GM12801 (cell line): ENCODE data around the gene COL25A1.

Experiments used
- TF ChIP-seq, protein P1 (sequence below): IDR thresholded peaks from one replicate; pipeline ENCODE4 v1.5.1; 2011; ENCODE audit warnings: control low read depth; ENCODE audit not compliant: insufficient read length; ENCODE audit errors: extremely low read depth

COL25A1 gene

DNA sequence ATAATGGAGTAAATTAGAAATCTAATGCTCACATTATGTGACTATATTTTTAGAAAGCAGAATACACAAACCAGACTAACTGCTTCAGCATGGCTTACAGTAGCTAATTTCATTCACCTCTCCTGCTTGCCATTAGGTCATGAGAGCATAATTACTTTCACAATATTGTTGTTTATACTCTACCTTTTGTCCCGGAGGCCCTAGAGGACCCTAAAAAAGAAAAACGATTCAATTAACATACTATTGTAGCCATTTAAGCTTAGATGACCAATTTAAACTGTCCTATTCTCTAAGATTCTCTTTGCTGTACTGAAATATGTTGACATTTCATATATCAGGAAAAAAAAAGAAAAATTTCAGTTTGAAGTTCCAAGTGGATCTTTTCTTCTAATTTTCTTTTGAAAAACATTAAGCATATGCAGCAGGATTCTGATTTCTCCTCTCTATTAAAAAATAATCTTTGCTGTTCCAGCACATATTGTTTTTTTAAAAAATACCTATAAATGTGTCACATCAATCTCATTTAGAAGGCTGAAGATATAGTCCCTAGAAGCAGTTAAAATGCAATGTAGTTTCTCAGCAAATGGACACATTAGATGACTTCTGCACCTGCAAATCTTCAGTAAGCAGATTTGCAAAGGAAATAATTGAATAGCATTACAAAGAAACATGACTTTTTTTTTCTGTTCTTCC is 381.9 kb downstream of the COL25A1 start:
- TF ChIP-seq, protein P1, sequence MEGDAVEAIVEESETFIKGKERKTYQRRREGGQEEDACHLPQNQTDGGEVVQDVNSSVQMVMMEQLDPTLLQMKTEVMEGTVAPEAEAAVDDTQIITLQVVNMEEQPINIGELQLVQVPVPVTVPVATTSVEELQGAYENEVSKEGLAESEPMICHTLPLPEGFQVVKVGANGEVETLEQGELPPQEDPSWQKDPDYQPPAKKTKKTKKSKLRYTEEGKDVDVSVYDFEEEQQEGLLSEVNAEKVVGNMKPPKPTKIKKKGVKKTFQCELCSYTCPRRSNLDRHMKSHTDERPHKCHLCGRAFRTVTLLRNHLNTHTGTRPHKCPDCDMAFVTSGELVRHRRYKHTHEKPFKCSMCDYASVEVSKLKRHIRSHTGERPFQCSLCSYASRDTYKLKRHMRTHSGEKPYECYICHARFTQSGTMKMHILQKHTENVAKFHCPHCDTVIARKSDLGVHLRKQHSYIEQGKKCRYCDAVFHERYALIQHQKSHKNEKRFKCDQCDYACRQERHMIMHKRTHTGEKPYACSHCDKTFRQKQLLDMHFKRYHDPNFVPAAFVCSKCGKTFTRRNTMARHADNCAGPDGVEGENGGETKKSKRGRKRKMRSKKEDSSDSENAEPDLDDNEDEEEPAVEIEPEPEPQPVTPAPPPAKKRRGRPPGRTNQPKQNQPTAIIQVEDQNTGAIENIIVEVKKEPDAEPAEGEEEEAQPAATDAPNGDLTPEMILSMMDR: no peak

DNA sequence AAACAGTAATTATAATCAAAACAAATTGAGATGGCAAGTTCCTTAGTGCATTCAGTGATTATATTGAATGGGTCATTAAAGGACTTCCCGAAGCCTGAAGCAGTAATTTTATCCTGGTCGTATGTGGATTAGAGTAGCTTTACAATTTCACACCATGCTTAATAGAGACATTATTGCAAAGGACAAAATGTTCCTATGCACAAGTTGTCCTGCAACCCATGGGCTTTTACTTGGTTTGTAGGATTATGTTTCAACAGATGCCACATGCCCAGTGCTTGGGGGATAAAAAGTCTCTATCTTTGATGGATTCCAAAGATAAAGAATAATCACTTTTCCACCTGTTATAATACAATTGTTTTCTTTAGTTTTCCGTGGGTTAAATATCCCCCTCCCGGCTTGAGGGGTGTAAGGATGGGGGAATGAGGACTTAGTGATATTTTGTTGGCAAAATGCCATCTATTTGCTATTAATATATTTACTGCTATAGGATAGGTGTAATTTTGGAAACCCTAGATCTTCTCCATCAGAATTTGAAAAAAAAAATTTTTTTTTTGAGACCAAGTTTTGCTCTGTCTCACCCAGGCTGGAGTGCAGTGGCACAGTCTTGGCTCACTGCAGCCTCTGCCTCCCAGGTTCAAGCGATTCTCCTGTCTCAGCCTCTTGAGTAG is 383.1 kb downstream of the COL25A1 start:
- TF ChIP-seq, protein P1: no peak

DNA sequence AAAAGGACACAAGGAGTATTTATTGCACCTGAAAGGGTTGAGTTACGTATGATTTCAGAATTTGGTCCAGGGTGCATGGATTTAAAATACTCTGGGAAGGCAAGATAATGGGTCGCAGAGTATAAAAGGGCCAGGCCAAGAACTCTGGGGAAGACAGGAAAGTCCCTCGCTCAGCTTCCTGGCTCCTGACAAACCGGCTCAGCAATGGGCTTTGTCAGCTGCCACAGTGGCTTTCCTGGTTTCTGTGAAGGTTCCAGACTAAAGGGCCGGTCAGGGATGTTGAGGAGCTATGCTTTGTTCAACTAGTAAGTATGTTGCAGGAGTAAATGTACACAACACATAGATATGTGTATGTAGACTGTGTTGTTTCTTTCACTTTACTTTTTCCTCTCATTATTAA is 385.2 kb downstream of the COL25A1 start:
- TF ChIP-seq, protein P1: no peak

DNA sequence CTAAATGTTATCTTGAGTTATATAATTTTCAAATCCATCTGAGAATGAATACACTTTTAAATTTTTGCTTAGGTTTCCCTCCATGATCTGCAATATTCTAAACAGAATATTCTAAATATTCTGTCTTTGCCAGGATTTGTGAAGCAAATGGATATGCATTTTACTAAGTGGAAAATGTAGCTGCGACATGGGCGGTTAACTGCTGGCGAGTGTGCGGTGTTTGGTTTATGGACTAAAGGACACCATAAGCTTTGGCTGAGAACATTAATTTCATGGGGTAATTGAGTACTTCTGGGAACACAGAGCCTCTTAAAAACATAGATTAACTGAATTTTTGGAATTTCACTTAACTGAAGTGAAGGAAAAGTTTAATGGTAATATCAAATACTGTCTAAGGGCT is 385.8 kb downstream of the COL25A1 start:
- TF ChIP-seq, protein P1: no peak

DNA sequence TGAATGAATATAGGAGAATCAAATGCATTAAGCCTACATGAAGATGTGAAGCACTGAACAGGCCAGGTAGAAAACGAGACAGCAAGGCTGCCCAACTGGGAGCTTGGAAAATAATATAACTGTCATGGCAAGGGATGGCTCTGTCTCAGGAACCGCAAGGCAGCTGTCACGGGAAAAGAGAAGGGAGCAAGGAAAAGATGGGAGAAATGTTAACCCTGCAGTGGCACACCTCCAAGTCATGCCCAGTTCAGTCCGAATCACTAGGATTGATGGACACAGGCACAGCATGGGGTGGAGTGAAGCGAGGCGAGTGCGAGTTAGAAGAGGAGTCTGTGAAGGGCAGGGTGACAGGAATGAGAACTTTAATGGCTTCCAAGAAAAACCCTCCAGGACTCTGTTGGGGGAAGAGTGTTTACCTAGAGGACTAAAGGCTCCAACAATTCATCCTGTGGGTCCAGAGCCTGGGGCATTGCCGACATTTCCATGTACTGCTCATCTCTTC is 395.5 kb downstream of the COL25A1 start:
- TF ChIP-seq, protein P1: no peak

DNA sequence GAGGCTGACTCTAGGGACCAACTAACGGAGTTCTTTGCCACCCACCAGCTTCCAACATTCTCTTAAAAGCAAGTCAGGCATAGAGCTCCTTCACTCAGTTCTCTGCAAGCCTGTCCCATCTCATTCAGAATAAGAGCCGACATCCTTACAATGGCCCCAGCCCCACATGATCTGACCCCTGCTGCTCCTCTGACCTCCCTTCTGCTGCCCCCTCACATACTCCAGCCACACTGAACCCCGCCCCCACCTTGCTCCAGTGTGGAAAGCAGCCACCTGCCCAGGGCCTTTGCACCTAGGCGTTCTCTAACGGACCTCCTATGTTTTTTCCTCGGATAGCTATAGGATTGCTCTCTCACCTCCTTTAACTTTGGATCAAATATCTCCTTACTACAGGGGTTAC is 396.5 kb downstream of the COL25A1 start:
- TF ChIP-seq, protein P1: no peak

DNA sequence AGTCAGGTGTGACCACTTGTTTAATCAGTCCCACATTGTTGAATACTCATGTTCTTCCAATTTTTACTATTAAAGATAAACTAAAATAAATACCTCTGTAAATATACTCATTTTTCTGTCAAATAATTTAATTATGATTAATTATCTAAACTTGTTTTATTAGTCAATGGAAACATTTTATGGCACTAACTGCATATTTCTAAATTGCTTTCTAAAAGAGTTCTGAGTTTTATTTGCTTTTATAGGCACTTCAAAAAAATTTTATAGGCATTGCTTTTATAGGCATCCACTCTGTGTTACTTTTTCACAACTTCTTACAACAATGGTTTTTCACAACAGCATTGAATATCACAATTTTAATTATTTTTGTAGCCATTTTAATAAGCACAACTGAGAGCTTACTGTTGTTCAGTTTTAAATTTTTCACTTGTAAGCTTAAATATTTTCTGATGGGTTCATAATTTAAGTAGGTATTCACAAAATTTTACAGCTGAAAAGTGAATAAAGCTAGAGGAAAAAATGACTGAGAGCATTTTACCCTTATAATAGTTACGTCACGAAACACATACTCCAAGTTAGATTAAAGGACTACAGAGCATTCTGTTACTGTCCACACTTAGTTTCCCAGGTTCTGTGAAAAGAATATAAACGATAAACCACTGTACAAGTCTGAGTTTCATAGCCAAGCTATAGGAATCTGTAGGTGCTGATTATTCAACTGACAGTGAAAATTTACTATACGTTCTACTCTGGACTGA is 398.8 kb downstream of the COL25A1 start:
- TF ChIP-seq, protein P1: no peak
